GM10248 (cell line): ENCODE data around the gene MKI67.

Experiments
- CTCF ChIA-PET: fragments of 300-600 bp; sonication (Branson Sonifier 250); formaldehyde crosslinking; extraction: SDS; loops from one replicate; lab custom pipeline; 2021; ENCODE audit warnings: antibody characterized with exemption; lab: Yijun Ruan, JAX
- POLR2A ChIA-PET: fragments of 350-650 bp; sonication (Branson Sonifier 250); formaldehyde crosslinking; extraction: SDS; loops from one replicate; lab custom pipeline; 2020; ENCODE audit warnings: antibody characterized with exemption; lab: Yijun Ruan, JAX
- DNase-seq: peaks from one replicate; pipeline ENCODE4 v3.0.0; 2012; ENCODE audit errors: extremely low spot score
- TF ChIP-seq, protein P1 (sequence below): IDR thresholded peaks from 2 replicates; pipeline ENCODE4 v1.5.1; 2012; ENCODE audit warnings: mild to moderate bottlenecking, low read depth; ENCODE audit errors: extremely low read depth, missing control alignments, control extremely low read depth

MKI67 gene

GRCh38 chr10:128062881-128063563 lies 63.2 kb downstream of the MKI67 start:
- TF ChIP-seq, protein P1, sequence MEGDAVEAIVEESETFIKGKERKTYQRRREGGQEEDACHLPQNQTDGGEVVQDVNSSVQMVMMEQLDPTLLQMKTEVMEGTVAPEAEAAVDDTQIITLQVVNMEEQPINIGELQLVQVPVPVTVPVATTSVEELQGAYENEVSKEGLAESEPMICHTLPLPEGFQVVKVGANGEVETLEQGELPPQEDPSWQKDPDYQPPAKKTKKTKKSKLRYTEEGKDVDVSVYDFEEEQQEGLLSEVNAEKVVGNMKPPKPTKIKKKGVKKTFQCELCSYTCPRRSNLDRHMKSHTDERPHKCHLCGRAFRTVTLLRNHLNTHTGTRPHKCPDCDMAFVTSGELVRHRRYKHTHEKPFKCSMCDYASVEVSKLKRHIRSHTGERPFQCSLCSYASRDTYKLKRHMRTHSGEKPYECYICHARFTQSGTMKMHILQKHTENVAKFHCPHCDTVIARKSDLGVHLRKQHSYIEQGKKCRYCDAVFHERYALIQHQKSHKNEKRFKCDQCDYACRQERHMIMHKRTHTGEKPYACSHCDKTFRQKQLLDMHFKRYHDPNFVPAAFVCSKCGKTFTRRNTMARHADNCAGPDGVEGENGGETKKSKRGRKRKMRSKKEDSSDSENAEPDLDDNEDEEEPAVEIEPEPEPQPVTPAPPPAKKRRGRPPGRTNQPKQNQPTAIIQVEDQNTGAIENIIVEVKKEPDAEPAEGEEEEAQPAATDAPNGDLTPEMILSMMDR, result no peak
- peak; percentile 54 for DNase-seq
- ChIA-PET CTCF (interaction anchor here (0.8 to 17.6 kb wide), 8 partner anchors 11 to 53 kb away, joined by 3 to 335 read pairs (median 7); no protein-coding TSS in a partner anchor), POLR2A (interaction anchor here (0.7 kb wide), 1 partner anchor 15 kb away, joined by 4 read pairs; no protein-coding TSS in a partner anchor)

DNA sequence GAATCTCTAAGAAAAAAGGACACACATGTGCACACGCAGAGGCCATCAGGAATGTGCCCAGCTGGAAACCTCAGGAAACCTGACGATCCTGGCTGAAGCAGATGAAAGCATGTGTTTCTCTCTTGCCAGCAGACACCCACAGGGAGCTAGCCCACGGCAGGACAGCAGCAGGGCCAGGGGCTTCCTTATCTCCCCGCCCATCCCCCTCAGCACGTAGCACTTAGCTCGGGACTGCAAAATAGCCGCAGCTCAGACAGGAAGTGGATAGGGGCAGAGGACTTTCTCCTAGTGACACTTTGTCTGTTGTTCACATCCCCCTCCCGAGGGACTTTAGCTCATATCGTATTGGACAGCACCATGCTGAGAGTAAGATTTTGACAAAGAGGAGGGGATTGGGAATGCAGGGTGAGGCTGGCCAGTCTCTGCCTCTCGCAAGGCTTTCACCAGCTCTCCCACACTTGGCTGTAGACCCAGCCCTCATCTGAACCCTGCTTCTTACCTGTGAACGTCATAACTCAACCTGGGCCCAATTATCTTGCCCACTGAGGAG lies 63.8 kb downstream of the MKI67 start:
- TF ChIP-seq, protein P1, result no peak
- POLR2A ChIA-PET, result no interaction called here
- DNase-seq, result no peak
- CTCF ChIA-PET, result interaction anchor here (0.7 to 17.6 kb wide), 5 partner anchors 11 to 51 kb away, joined by 3 to 335 read pairs (median 13); no protein-coding TSS in a partner anchor

- DNase-seq, result no peak
- ChIA-PET POLR2A (no interaction called here), CTCF (interaction anchor here (0.6 to 17.6 kb wide), 6 partner anchors 10 to 76 kb away, joined by 3 to 335 read pairs (median 12); no protein-coding TSS in a partner anchor)
- TF ChIP-seq, protein P1, result no peak
These were observed 64.6 kb downstream of the MKI67 start for GRCh38 chr10:128061306-128062300.

DNA sequence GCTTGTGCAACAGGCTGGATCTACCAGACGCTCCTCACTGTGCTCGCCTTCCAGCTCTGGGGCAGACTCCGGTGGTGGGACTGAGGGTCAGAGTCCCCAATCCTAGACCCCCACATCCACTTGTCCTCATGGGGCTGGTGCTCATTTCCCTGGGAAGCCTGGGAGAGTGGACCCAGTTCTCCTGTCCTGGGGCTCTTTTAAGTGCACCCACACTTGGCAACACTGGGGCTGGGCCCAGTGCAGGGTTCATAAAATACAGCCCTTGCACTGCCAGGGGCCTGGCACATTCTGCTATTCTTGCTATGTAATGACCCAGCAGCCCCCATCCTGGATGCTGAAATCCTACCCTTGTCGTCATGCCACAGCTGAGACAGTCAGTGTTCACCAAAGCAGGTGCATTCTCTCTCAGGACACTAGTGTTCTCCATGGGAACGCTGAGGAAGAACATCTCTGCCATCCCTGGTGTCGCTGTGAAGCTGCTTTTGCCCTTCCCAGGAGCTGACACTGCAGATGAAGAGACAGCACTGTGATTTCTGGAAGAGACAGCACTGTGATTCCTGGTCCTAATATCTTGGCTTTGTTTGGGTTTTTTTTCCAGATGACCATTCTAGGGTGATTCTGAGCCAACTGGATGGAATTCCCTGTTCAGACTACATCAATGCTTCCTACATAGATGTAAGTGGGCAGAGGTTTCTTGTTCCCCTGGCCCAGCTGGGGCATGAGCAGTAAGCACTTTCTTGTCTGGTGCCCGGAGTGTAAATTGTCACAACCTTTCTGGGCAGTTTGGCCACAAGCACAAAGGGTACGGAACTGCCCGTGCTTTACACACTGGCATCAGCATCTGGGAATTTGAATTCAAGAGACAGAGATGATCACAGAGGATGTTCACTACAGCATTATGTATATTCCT lies 65.6 kb downstream of the MKI67 start:
- no peak for DNase-seq
- CTCF ChIA-PET, result interaction anchor here (1.6 to 17.6 kb wide), 4 partner anchors 9 to 28 kb away, joined by 10 to 335 read pairs (median 28); no protein-coding TSS in a partner anchor
- POLR2A ChIA-PET, result no interaction called here
- TF ChIP-seq, protein P1, result no peak

DNA sequence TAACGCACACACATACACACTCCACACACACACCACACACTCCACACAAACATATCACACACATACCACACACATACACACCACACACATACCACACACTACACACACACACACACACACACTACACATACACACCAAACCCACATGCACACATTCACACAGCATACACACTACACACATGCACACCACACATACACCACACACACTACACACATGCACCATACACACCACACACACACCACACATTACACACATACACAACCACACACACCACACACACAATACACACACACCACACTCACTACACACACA lies 66.3 kb downstream of the MKI67 start:
- POLR2A ChIA-PET, result no interaction called here
- TF ChIP-seq, protein P1, result no peak
- CTCF ChIA-PET, result interaction anchor here (1.3 to 2.5 kb wide), 3 partner anchors 9 to 205 kb away, joined by 4 to 17 read pairs (median 14); no protein-coding TSS in a partner anchor
- DNase-seq, result no peak
